Adipose tissue (tissue), 3 donors: Measurements from ENCODE around the gene LRRC4B. TPM values are rescaled to one million over a fixed set of nuclear protein-coding genes. Genes with fewer than 3 reads are reported as not detected.
"Not testable (repeated sequence)": the region's sequence is repeated elsewhere in the genome, so short reads cannot be mapped to it uniquely, and the experiment has no call there.

Experiments used
- H3K27ac ChIP-seq: one replicate; pipeline ENCODE4 v1.5.1; 2013; ENCODE audit warnings: low read depth, low read length
- WGBS, 3 donors: extraction: QIAGEN DNeasy Blood & Tissue Kit; methylation state at CpG; one replicate each; pipeline ENCODE4 v1.1.7; 2013; 5-methylcytosine and 5-hydroxymethylcytosine counted together
- polyA plus RNA-seq, 3 donors: library from polyadenylated mRNA; stranded (reverse); fragments of 200-250 nt; gene quantifications; one replicate each; pipeline ENCODE4 v1.2.3, GENCODE V29; 2013
- donor health status: healthy with polysubstance abuse.
- donor health status: Bipolar disorder and iron deficiency.
- donor health status: healthy.

The LRRC4B gene
- polyA plus RNA-seq, 3 donors, result 0.52 to 3.0 (median 1.6) TPM

DNA sequence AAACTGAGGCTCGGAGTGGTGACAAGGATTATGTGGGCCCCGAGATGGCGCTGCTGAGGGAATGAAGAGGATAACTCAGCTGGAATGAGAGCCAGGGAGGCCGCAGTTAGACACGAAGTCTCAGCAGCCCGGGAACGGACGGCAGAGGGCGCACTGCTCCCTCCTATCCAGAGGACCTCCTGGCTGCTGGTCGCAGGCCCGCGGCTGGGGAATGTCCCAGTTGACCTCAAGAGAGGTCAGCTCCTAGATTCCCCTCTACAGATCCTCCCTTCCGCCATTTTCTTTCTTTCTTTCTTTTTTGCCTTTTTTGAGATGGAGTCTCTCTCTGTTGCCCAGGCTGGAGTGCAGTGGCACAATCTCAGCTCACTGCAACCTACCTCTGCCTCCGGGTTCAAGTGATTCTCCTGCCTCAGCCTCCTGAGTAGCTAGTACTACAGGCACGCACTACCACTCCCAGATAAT, 30.4 kb downstream of the LRRC4B start:
- WGBS, 3 donors, result 15 to 21% (median 19%) methylated on average over 14 to 15 of the region's 15 CpGs
- H3K27ac ChIP-seq, result no peak overlapping the region

DNA sequence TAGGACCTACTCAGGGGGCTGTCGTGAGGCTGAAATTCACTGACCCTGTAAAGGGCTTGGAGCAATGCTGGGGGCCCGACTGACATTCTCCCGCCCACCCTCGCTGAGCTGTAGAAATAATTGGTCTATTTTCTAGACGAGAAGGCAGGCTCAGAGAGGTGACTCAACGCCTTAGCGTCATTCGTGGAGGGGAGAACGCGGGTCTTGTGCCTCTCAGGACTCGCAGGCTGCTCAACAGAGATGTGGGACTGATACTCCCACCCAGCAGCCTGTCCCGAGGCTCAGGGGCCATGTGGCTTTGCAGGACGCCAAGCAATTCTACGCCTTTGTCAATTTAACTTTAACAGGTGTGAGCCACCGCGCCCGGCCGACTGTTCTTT, 30.9 kb downstream of the LRRC4B start:
- 70 to 83% (median 76%) methylated on average over 18 of the region's 18 CpGs for WGBS, 3 donors
- no peak overlapping the region for H3K27ac ChIP-seq

GRCh38 chr19:50536662-50537305, 31.5 kb downstream of the LRRC4B start:
- WGBS, 3 donors, result 86 to 91% (median 89%) methylated on average over 16 of the region's 16 CpGs
- no peak overlapping the region for H3K27ac ChIP-seq

DNA sequence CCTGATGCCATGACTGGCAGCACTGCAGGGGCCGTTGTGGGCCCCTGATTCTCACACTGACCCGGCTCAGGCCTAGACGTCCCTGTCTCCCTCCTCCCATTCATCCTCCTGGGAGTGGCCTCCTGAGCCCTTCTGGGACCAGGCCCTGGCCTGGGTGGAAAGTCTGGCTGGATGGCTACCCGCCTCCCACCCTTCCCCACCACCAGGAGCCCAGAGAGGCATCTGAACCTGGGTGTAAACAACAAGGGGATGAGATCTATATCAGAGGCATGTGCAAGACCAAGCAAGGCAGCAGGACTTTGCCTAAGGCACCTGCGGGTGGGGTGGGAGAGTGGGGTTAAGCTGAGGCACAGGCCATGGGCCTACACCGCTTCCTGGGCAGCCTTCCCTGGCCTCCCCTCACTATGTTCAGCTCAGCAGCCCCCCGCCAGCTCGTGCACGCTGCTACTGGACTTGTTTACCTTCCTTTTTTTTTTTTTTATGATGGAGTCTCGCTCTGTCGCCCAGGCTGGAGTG, 32.5 kb downstream of the LRRC4B start:
- 65 to 78% (median 71%) methylated on average over 11 of the region's 11 CpGs for WGBS, 3 donors
- no peak overlapping the region for H3K27ac ChIP-seq

DNA sequence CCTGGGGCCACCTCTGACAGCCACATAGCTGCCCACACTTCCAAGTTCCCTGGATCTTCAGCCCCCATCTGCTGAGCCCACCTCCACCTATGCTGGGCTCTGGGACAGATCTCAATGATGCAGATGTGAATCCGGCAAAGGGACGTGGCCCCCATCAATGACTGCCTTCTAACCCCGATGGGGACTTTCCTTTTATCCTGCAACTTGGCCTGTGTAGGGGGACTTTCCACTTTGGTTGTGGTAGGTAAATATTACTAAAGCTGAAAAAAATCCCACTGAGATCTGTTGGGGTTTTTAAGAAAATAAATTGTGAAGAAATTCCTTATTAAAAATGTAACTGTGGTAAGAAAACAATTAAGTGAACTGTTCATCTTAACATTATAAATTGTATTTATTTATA, 33.8 kb downstream of the LRRC4B start:
- no peak overlapping the region for H3K27ac ChIP-seq
- 86 to 94% (median 90%) methylated on average over 3 of the region's 3 CpGs for WGBS, 3 donors

GRCh38 chr19:50532952-50533351, 35.3 kb downstream of the LRRC4B start:
- WGBS, 3 donors, result 69 to 88% (median 88%) methylated on average over 4 of the region's 4 CpGs

DNA sequence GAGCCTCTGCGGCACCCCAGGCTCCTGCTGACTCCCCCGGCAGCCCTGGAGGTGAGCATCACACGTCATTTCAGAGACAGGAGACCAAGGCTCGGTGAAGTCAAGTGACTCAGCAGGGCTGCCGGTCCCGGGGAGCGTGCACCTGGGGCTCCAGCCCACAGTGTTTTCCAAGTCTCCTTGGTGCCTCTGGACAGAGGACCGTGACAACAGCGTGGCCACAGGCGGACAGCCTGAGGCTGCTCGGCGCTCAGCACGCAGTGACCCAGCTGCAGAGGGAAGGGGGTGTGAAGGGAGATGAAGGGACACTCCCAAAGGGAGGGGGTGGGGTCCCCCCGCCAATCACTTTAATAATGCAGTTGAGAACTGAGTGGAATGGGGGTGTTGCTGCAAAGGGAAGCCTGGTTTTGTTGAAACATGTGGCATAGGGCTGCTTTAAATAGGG, 37.0 kb downstream of the LRRC4B start:
- no peak overlapping the region for H3K27ac ChIP-seq
- WGBS, 3 donors, result 37 to 78% (median 67%) methylated on average over 14 of the region's 14 CpGs

More at GRCh38 chr19:50532952-50533351, 35.3 kb downstream of the LRRC4B start:
- H3K27ac ChIP-seq, result no peak overlapping the region

DNA sequence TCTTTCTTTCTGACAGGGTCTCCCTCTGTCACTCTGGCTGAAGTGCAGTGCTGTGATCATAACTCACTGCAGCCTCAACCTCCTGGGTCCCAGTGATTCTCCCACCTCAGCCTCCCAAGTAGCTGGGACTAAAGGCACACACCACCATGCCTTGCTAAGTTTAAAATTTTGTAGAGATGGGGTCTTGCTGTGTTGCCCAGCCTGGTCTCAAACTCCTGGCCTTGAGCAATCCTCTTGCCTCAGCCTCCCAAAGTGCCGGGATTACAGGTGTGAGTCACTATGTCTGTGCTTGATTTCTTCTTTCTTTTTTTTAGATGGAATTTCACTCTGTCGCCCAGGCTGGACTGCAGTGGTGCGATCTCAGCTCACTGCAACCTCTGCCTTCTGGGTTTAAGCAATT, 40.2 kb downstream of the LRRC4B start:
- 89 to 93% (median 91%) methylated on average over 3 of the region's 3 CpGs for WGBS, 3 donors
- not testable (repeated sequence) for H3K27ac ChIP-seq

GRCh38 chr19:50522881-50523280, 45.4 kb downstream of the LRRC4B start:
- H3K27ac ChIP-seq, result no peak overlapping the region
- WGBS, 3 donors, result 76 to 90% (median 79%) methylated on average over 10 of the region's 10 CpGs

GRCh38 chr19:50520822-50521465, 47.3 kb downstream of the LRRC4B start:
- H3K27ac ChIP-seq, result no peak overlapping the region
- 83 to 85% (median 84%) methylated on average over 17 of the region's 17 CpGs for WGBS, 3 donors

DNA sequence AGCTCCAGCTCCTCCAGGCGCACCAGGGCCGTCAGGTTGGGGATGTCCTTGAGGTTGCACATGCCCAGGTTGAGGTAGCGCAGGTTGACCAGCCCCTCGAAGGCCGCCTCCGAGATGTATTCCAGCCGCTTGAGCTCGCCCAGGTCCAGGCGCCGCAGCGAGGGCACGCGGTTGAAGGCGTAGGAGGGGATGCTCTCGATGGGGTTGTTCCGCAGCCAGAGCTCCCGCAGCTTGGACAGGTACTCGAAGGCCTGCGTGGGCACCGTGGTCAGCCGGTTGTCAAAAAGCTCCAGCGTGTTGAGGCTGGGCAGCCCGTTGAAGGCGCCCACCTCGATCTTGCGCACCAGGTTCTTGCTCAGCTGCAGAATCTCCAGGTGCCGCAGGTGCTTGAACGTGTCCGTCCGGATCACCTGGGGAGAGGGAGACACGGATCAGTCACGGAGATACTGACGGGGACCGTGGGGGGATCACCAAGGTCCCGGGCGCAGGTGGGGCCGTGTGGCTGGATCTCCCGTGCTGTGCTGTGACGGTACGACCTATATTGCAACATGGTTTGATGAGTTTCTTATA, 49.1 kb downstream of the LRRC4B start:
- no peak overlapping the region for H3K27ac ChIP-seq
- 93 to 97% (median 96%) methylated on average over 40 of the region's 40 CpGs for WGBS, 3 donors

GRCh38 chr19:50518091-50519005, 49.9 kb downstream of the LRRC4B start:
- 91 to 95% (median 95%) methylated on average over 83 to 87 of the region's 87 CpGs for WGBS, 3 donors
- no peak overlapping the region for H3K27ac ChIP-seq

DNA sequence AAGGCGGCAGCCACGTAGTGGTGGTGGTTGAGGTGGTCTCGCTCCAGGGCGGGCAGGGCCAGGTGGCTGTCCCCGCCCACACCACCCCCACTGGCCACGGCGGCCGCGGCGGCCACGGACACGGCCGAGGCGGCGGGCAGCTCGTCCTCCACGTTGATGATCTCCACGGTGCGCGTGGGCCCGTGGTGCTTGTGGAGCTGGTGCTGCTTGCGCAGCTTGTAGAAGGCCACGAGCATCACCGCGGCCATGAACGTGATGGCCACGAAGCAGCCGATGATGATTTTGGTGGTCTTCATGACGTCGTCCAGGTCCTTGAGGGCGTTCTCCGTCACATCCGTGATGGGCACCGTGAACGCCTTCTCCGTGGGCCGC, 50.5 kb downstream of the LRRC4B start:
- 95 to 97% (median 97%) methylated on average over 29 to 37 of the region's 37 CpGs for WGBS, 3 donors
- H3K27ac ChIP-seq, result no peak overlapping the region

- 36 to 79% (median 75%) methylated on average over 44 to 53 of the region's 53 CpGs for WGBS, 3 donors
- no peak overlapping the region for H3K27ac ChIP-seq
These were observed 51.1 kb downstream of the LRRC4B start for GRCh38 chr19:50516964-50517703.

- H3K27ac ChIP-seq, result no peak overlapping the region
- 41 to 64% (median 57%) methylated on average over 12 of the region's 12 CpGs for WGBS, 3 donors
These were observed 51.8 kb downstream of the LRRC4B start for GRCh38 chr19:50516456-50516855.

DNA sequence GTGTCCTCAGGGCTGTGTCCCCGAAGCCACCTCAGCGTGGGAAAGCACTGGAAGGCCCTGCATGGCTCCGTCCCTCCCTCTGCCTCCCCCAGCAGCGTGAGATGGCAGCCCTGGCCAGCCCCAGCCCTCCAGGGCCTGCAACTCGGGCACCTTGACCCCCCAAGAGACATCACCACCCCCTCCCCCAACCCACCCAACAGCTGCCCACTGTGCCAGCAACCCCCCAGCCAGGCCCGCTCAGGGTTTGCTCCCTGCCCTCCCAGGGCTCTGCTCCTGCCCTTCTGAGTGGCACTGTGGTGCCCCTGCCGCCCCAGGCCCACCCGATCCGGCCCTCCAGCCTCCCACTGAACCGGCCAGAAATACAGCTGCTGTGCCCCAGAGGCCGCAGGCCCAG, 53.1 kb downstream of the LRRC4B start:
- 62 to 89% (median 68%) methylated on average over 8 to 11 of the region's 11 CpGs for WGBS, 3 donors
- H3K27ac ChIP-seq, result no peak overlapping the region

- WGBS, 3 donors, result 40 to 48% (median 47%) methylated on average over 37 to 38 of the region's 38 CpGs
- H3K27ac ChIP-seq, result no peak overlapping the region
These were observed 53.7 kb downstream of the LRRC4B start for GRCh38 chr19:50514346-50515167.
